OCI-LY7 (cell line): ENCODE data around the gene IDI1. TPM values are rescaled to one million over a fixed set of nuclear protein-coding genes. Genes with fewer than 3 reads are reported as not detected.

Source experiments
- BruUV-seq: library from RNA; stranded (reverse); fragments of 400-500 nt; replicated peaks from 2 replicates; lab custom pipeline; 2021; lab: Mats Ljungman, UMichigan
- CTCF ChIA-PET: fragments of 300-600 bp; sonication (Branson Sonifier 250); formaldehyde crosslinking; loops from one replicate; lab custom pipeline; 2022; ENCODE audit warnings: antibody characterized with exemption; ENCODE audit not compliant: unreplicated experiment; lab: Charles Lee
- POLR2A ChIA-PET: fragments of 300-600 bp; sonication (Branson Sonifier 250); formaldehyde crosslinking; loops from one replicate; lab custom pipeline; 2022; ENCODE audit warnings: antibody characterized with exemption; lab: Charles Lee
- DNase-seq: peaks from one replicate; pipeline ENCODE4 v3.0.0-alpha.2; 2015; ENCODE audit warnings: low spot score
- H2AFZ ChIP-seq: fragments of 200-600 bp; sonication (generic), shearing (Covaris generic); 2 replicates; pipeline ENCODE4 v1.6.1; 2014; ENCODE audit warnings: mild to moderate bottlenecking, antibody characterized with exemption, low read length, moderate library complexity
- H3K27ac ChIP-seq: fragments of 200-600 bp; sonication (generic); 2 replicates; pipeline ENCODE4 v1.5.1; 2014; ENCODE audit warnings: mixed run types, low read depth, mild to moderate bottlenecking, moderate library complexity, low read length, inconsistent platforms; ENCODE audit not compliant: poor library complexity, severe bottlenecking
- H3K36me3 ChIP-seq: fragments of 200-600 bp; sonication (generic); 2 replicates; pipeline ENCODE4 v1.6.1; 2014; ENCODE audit warnings: mild to moderate bottlenecking, antibody characterized with exemption, low read length, moderate library complexity, mixed read lengths; ENCODE audit not compliant: insufficient read depth
- H3K4me1 ChIP-seq: fragments of 200-600 bp; sonication (generic); 2 replicates; pipeline ENCODE4 v1.5.1; 2014; ENCODE audit warnings: mild to moderate bottlenecking, low read length; ENCODE audit not compliant: insufficient read depth, poor library complexity, severe bottlenecking
- H3K4me2 ChIP-seq: fragments of 200-600 bp; sonication (generic); 2 replicates; pipeline ENCODE4 v1.6.1; 2014; ENCODE audit warnings: mild to moderate bottlenecking, low read length
- H3K4me3 ChIP-seq: fragments of 200-600 bp; sonication (generic); 2 replicates; pipeline ENCODE4 v1.5.1; 2014; ENCODE audit warnings: mild to moderate bottlenecking, low read depth, low read length; ENCODE audit not compliant: poor library complexity, severe bottlenecking
- H3K79me2 ChIP-seq: fragments of 200-600 bp; sonication (generic); 2 replicates; pipeline ENCODE4 v1.6.1; 2016; ENCODE audit warnings: low read depth, mild to moderate bottlenecking, low read length, moderate library complexity, mixed read lengths; ENCODE audit not compliant: insufficient read depth
- H3K9me2 ChIP-seq: fragments of 200-600 bp; sonication (generic); 2 replicates; pipeline ENCODE4 v1.6.1; 2016; ENCODE audit warnings: mild to moderate bottlenecking, low read length, mixed read lengths; ENCODE audit not compliant: insufficient read depth
- H3K9me3 ChIP-seq: fragments of 200-600 bp; sonication (generic); 2 replicates; pipeline ENCODE4 v1.6.1; 2014; ENCODE audit warnings: mild to moderate bottlenecking, mixed run types, low read length, mixed read lengths
- H4K20me1 ChIP-seq: fragments of 200-600 bp; sonication (generic); 2 replicates; pipeline ENCODE4 v1.6.1; 2014; ENCODE audit warnings: mild to moderate bottlenecking, antibody characterized with exemption, low read length, moderate library complexity, mixed read lengths; ENCODE audit not compliant: insufficient read depth
- EZH2phosphoT487 ChIP-seq: fragments of 200-600 bp; sonication (generic); IDR thresholded peaks from 2 replicates; pipeline ENCODE4 v1.6.1; 2018; ENCODE audit warnings: low read depth, borderline replicate concordance, mild to moderate bottlenecking, mixed run types, antibody characterized with exemption, low read length, moderate library complexity, mixed read lengths
- intact Hi-C: fragments of 100-400 bp; cut with micrococcal nuclease; formaldehyde crosslinking; loops from one replicate; pipeline ENCODE4 v1.10.0; 2022; ENCODE audit not compliant: unreplicated experiment
- total RNA-seq, 2 experiments: library from RNA; depleted of rRNA in 1 of 2; stranded (reverse); fragments of >200 nt in 1 of 2; shearing (Covaris generic) in 1 of 2; gene quantifications; 2 replicates each; pipeline ENCODE4 v1.2.3, GENCODE V29; 2014 to 2022
- TF ChIP-seq, protein P1 (sequence below): fragments of 200-600 bp; sonication (generic); conservative IDR thresholded peaks from 2 replicates; pipeline ENCODE4 v1.5.1; 2014; ENCODE audit warnings: mild to moderate bottlenecking, antibody characterized with exemption, low read length, moderate library complexity, mixed read lengths

The IDI1 gene
- total RNA-seq, 2 experiments from 2014 or later: 106 to 112 TPM

DNA sequence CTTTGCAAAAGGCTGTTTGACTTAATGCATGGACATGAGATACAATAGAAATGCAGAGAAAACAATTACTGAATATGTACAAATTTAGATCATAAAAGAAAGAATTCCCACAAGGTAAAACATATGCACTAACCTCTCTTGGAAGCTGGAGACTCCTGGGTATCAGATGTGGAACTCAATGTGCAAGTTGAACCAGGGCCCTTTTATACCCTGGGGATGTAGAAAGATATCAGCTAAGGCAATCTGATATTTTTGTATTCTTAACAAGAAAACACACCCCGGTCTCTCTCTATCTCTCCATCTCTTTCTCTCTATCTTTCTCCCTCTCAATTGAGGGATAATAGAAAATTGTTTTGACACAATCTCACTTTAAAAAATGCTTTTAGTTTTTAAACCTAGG, 23.2 kb downstream of the IDI1 start, which contains the start of gene IDI2:
IDI2 (minus strand) TSS at position 177 of the 400 bp plus-strand sequence. CDS start 1,136 bp downstream, outside the sequence.
- H3K4me3 ChIP-seq: no peak within 1 kb of the TSS
- H3K27ac ChIP-seq: no peak within 1 kb of the TSS
- TF ChIP-seq, protein P1, sequence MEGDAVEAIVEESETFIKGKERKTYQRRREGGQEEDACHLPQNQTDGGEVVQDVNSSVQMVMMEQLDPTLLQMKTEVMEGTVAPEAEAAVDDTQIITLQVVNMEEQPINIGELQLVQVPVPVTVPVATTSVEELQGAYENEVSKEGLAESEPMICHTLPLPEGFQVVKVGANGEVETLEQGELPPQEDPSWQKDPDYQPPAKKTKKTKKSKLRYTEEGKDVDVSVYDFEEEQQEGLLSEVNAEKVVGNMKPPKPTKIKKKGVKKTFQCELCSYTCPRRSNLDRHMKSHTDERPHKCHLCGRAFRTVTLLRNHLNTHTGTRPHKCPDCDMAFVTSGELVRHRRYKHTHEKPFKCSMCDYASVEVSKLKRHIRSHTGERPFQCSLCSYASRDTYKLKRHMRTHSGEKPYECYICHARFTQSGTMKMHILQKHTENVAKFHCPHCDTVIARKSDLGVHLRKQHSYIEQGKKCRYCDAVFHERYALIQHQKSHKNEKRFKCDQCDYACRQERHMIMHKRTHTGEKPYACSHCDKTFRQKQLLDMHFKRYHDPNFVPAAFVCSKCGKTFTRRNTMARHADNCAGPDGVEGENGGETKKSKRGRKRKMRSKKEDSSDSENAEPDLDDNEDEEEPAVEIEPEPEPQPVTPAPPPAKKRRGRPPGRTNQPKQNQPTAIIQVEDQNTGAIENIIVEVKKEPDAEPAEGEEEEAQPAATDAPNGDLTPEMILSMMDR: no peak
- no peak for TF ChIP-seq EZH2phosphoT487
- ChIA-PET CTCF (no interaction called here), POLR2A (no interaction called here)
- H2AFZ ChIP-seq: no peak within 1 kb of the TSS
- H3K9me3 ChIP-seq: no peaks in the 10 kb centered on the region
- no peak within 1 kb of the TSS for H3K4me2 ChIP-seq
- DNase-seq: no peak
- no peaks in the 10 kb centered on the region for H3K79me2 ChIP-seq
- H4K20me1 ChIP-seq: no peaks in the 10 kb centered on the region
- no TSS peak for BruUV-seq
- intact Hi-C loops: no loop called here
- H3K4me1 ChIP-seq: no peaks in the 10 kb centered on the region
- H3K9me2 ChIP-seq: no peaks in the 10 kb centered on the region
- peaks cover 43% of the 10 kb centered on the region; the same call in 1 of the 2 replicates for H3K36me3 ChIP-seq

DNA sequence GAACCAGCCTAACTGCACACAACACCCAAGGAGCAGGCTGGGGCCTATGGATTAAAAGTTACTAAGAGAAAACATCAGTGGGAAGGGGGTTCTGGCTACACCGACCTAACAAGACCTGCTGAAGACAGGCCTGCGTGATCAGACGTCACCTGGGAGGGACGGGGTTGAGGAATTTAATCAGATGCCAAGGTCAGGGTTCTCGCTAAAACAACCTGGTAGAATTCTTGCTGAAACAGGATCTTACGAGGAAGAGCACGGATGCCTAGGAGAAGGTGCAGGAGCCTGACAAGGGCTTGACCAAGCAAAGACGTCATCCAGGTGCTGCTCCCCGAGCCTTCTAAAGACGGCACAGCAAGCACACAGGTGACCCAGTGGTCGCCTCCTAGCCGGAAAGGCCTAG, 24.8 kb downstream of the IDI1 start:
- CTCF ChIA-PET: no interaction called here
- H3K27ac ChIP-seq: no peak overlapping the region
- intact Hi-C loops: no loop called here
- no peak for DNase-seq
- POLR2A ChIA-PET: no interaction called here
- H4K20me1 ChIP-seq: no peaks in the 10 kb centered on the region
- no peaks in the 10 kb centered on the region for H3K79me2 ChIP-seq
- no peak overlapping the region for H3K4me2 ChIP-seq
- TF ChIP-seq, protein P1: no peak
- TF ChIP-seq EZH2phosphoT487: no peak
- peaks cover 59% of the 10 kb centered on the region for H3K36me3 ChIP-seq
- BruUV-seq: no TSS peak
- no peaks in the 10 kb centered on the region for H3K4me1 ChIP-seq
- H3K9me2 ChIP-seq: no peaks in the 10 kb centered on the region
- H3K9me3 ChIP-seq: no peaks in the 10 kb centered on the region
- H2AFZ ChIP-seq: no peak overlapping the region
- no peak overlapping the region for H3K4me3 ChIP-seq

DNA sequence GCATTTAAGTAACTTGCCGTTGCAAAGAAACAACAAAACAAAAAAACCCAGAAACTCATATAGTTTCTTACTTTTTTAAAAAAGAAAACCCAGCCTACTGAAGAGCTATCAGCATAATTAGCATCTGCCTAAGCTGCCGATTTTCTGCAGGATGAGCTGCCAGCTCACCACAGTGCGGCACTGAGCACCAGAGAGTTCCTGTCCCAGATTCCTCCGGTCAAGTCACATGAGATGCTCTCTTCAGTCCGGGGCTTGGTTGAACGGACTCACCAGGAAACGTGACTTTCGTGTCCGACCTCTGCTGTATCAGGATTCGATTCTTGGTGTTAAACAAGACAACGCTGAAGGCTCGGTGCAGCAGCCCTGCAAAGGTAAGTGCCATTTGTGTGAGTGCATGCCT, 26.5 kb downstream of the IDI1 start:
- BruUV-seq: no TSS peak

More for the DNA sequence above, 26.5 kb downstream of the IDI1 start:
- intact Hi-C loops: no loop called here
- Histone ChIP-seq H4K20me1 (no peaks in the 10 kb centered on the region), H3K4me1 (no peaks in the 10 kb centered on the region), H3K79me2 (no peaks in the 10 kb centered on the region), H3K9me2 (no peaks in the 10 kb centered on the region), H2AFZ (no peak overlapping the region), H3K36me3 (peaks cover 67% of the 10 kb centered on the region), H3K4me3 (no peak overlapping the region), H3K4me2 (no peak overlapping the region), H3K27ac (no peak overlapping the region), H3K9me3 (no peaks in the 10 kb centered on the region)
- DNase-seq: no peak
- TF ChIP-seq EZH2phosphoT487: no peak
- TF ChIP-seq, protein P1: no peak
- POLR2A ChIA-PET: no interaction called here
- CTCF ChIA-PET: no interaction called here
